ENCODE measurements around the gene ACP1.
"Not testable (repeated sequence)": the region's sequence is repeated elsewhere in the genome, so short reads cannot be mapped to it uniquely, and the experiment has no call there.

Gene ACP1

DNA sequence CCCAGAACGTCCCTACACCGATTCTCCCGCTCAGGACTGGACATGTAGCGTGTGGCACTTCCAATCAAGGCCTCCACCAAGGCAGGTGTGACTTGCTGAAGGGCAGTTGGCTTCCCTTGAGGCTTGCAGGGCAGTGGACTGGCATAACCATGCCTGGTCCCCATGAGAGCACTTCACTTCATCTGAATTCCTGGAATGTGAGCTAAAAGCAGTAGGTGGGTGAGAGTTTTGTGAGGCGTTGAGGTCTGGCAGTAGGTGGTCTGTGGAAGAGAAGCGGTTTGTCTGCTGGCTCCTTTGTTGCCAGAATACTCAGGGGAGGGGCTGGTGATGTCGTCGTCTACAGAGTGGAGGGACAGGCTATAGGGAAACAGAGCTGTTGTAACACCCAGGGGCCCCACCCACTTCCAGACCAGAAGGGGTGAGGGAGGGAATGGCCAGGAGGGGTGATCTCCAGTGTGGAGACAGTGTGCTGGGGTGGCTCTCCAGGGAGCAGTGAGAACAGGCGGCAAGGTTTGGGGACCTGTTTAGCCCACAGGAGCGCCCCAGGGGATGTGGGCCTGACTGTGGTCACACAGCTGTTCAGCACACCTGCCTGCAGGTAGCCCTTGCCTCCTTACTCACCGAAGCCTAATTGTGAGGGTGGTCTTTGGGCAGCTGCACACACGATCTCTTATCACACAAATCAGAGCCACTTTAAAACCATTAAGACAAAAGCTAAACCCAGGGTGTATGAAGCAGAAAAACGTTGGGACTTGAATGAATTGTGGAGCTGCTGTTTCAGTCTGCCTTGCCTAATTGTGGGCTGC is 44.6 kb downstream of the ACP1 start:
- no peak for DNase-seq (ENCODE audit: low read depth in 4 of 4, low spot score in 1 of 4)

GRCh38 chr2:309954-310510 is 45.3 kb downstream of the ACP1 start:
- no peak for DNase-seq (ENCODE audit: low read depth in 4 of 4, low spot score in 1 of 4)

- DNase-seq (ENCODE audit: low read depth in 4 of 4, low spot score in 1 of 4), result no peak
These were observed 46.2 kb downstream of the ACP1 start for GRCh38 chr2:310994-311393.

DNA sequence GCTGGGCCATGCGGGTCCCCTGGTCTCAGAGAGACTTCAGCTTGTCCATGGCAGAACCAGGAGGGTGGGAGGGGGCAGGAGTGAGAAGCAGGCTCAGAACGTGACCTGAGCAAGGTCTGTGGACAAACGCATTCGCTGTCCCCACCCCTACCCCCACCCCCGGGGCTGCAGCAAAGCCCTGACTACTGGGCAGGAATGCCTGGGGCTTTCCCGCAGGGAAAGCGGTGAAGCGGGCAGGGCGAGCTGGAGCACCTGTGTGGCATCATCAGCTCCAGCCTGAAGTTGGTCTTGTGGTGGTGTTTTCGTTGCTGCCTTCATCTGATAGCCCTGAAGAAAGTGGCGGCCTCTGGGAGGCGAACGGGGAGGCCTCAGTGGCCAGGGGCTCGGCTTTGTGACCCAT is 49.2 kb downstream of the ACP1 start:
- DNase-seq (ENCODE audit: low read depth in 4 of 4, low spot score in 1 of 4), result no peak

- DNase-seq (ENCODE audit: low read depth in 4 of 4, low spot score in 1 of 4), result no peak
These were observed 50.0 kb downstream of the ACP1 start for GRCh38 chr2:314561-315336.

GRCh38 chr2:315925-316324 is 51.2 kb downstream of the ACP1 start:
- not testable (repeated sequence) for DNase-seq (ENCODE audit: low read depth in 4 of 4, low spot score in 1 of 4)

DNA sequence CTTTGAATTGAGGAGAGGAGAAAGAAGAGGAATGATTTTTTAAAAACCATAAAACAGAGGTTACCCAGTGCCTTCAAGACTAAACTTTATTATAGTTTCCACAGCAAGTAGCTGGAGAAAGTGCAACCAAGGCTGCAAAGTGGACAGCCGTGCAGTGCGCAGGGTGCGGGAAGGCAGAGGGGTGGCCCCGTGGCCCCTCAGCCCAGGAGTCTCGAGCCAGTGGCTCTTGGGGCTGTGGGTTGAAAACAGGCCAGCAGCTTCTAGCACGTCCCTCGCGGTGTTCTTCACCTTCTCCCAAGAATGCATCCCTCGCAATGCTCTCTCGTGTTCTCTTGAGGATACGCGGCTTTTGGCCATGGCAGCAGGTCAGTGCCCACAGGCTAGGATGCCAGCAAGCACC is 51.6 kb downstream of the ACP1 start:
- no peak for DNase-seq (ENCODE audit: low read depth in 4 of 4, low spot score in 1 of 4)

GRCh38 chr2:317501-318424 is 53.0 kb downstream of the ACP1 start:
- DNase-seq (ENCODE audit: low read depth in 4 of 4, low spot score in 1 of 4), result no peak

DNA sequence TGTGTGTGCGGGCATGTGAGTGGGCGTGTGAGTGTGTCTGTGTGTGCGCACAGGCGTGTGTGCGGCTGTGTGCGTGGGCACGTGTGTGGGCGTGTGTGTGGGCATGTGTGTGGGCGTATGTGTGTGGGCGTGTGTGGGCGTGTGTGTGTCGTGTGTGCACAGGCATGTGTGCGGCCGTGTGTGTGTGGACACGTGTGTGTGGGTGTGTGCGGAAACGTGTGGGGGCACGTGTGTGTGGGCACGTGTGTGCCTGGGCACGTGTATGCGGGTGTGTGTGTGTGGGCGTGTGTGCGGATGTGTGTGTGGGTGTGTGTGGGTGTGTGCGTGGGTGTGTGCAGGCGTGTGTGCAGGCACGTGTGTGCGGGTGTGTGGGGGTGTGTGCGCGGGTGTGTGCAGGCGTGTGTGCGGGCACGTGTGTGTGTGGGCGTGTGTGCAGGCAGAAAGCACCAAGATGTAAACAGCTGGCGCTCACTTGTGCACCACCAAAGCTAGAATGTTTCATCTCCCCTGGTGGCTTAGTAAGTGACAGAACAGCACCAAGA is 54.4 kb downstream of the ACP1 start:
- no peak for DNase-seq (ENCODE audit: low read depth in 4 of 4, low spot score in 1 of 4)

- no peak for DNase-seq (ENCODE audit: low read depth in 4 of 4, low spot score in 1 of 4)
These were observed 55.8 kb downstream of the ACP1 start for GRCh38 chr2:320561-320960.

GRCh38 chr2:322326-322725 is 57.6 kb downstream of the ACP1 start:
- DNase-seq (ENCODE audit: low read depth in 4 of 4, low spot score in 1 of 4), result no peak

DNA sequence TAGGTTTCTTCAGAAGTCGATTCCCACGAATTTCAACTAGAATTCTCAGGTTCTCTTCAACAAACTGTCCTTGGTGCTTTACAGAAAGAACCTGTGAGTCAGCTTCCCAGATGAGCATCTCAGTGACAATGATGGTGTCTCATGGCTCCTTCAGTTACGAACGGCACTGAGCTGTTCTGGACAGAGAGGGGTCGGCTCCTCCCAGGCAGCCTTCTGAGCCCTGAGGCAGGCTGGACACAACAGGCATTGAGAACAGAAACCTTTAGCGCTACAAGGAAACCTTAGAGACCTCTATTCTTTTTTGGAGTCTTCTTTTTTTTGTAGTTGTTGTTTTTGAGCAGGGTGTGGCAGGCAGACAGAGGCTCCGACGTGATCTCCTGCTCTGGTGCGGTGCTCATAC is 58.3 kb downstream of the ACP1 start:
- DNase-seq (ENCODE audit: low read depth in 4 of 4, low spot score in 1 of 4), result no peak
